Neural cell (in vitro differentiated cells): ENCODE results near the gene USP32. TPM values are rescaled to one million over a fixed set of nuclear protein-coding genes. Genes with fewer than 3 reads are reported as not detected.

Source experiments
- H2AFZ ChIP-seq: fragments of 200-600, 300-800 bp; sonication (generic), shearing (Covaris generic); 2 replicates; pipeline ENCODE4 v1.6.0; 2014; ENCODE audit warnings: low read depth, mild to moderate bottlenecking, antibody characterized with exemption, low read length, moderate library complexity
- H3F3A ChIP-seq: fragments of 200-600 bp; shearing (Covaris generic); 2 replicates; pipeline ENCODE4 v1.6.1; 2016; ENCODE audit warnings: mild to moderate bottlenecking, moderate library complexity, mixed read lengths, antibody characterized with exemption, low read length; ENCODE audit not compliant: insufficient read depth, poor library complexity, severe bottlenecking
- H3K27ac ChIP-seq: fragments of 200-600, 300-800 bp; sonication (generic), shearing (Covaris generic); 2 replicates; pipeline ENCODE4 v1.5.1; 2014; ENCODE audit warnings: mild to moderate bottlenecking, low read length, moderate library complexity
- H3K27me3 ChIP-seq: fragments of 300-800, 200-600 bp; sonication (generic), shearing (Covaris generic); 2 replicates; pipeline ENCODE4 v1.6.0; 2014; ENCODE audit warnings: mild to moderate bottlenecking, low read depth, low read length, moderate library complexity; ENCODE audit not compliant: insufficient read depth
- H3K36me3 ChIP-seq: fragments of 300-800, 200-600 bp; sonication (generic), shearing (Covaris generic); 2 replicates; pipeline ENCODE4 v1.5.1; 2014; ENCODE audit warnings: mild to moderate bottlenecking, antibody characterized with exemption, low read length, moderate library complexity; ENCODE audit not compliant: insufficient read depth
- H3K4me2 ChIP-seq: fragments of 300-800, 200-600 bp; sonication (generic), shearing (Covaris generic); 2 replicates; pipeline ENCODE4 v1.6.0; 2014; ENCODE audit warnings: mild to moderate bottlenecking, low read length
- H3K4me3 ChIP-seq: fragments of 300-800, 200-600 bp; sonication (generic), shearing (Covaris generic); 2 replicates; pipeline ENCODE4 v1.5.1; 2014; ENCODE audit warnings: mild to moderate bottlenecking, low read length, moderate library complexity
- H3K79me2 ChIP-seq: fragments of 200-600 bp; shearing (Covaris generic); replicated peaks from 2 replicates; pipeline ENCODE4 v1.6.0; 2014; ENCODE audit warnings: mild to moderate bottlenecking, low read length, moderate library complexity; ENCODE audit not compliant: insufficient read depth
- H3K9ac ChIP-seq: fragments of 300-800, 200-600 bp; sonication (generic), shearing (Covaris generic); 2 replicates; pipeline ENCODE4 v1.6.1; 2016; ENCODE audit warnings: mild to moderate bottlenecking, low read length, mixed read lengths
- H3K9me2 ChIP-seq: fragments of 200-600 bp; shearing (Covaris generic); 2 replicates; pipeline ENCODE4 v1.6.1; 2016; ENCODE audit warnings: mild to moderate bottlenecking, low read length, mixed read lengths; ENCODE audit not compliant: insufficient read depth
- H3K9me3 ChIP-seq: fragments of 200-600, 300-800 bp; sonication (generic), shearing (Covaris generic); 2 replicates; pipeline ENCODE4 v1.6.1; 2016; ENCODE audit warnings: mild to moderate bottlenecking, mixed run types, low read length, moderate library complexity, mixed read lengths
- H4K20me1 ChIP-seq: fragments of 200-600 bp; shearing (Covaris generic); 2 replicates; pipeline ENCODE4 v1.6.1; 2016; ENCODE audit warnings: mild to moderate bottlenecking, mixed run types; ENCODE audit not compliant: insufficient read depth
- CTCF ChIP-seq: fragments of 450-650 bp; IDR thresholded peaks from 2 replicates; pipeline ENCODE4 v1.5.1; 2014; ENCODE audit warnings: antibody characterized with exemption, mild to moderate bottlenecking, moderate library complexity; ENCODE audit not compliant: poor library complexity, severe bottlenecking
- EP300 ChIP-seq: fragments of 450-650 bp; conservative IDR thresholded peaks from 2 replicates; pipeline ENCODE4 v1.6.1; 2014; ENCODE audit warnings: antibody characterized with exemption, mild to moderate bottlenecking, moderate library complexity; ENCODE audit not compliant: poor library complexity, severe bottlenecking
- EZH2 ChIP-seq: fragments of 200-600, 300-800 bp; shearing (Covaris generic), sonication (generic); IDR thresholded peaks from 2 replicates; pipeline ENCODE4 v1.6.1; 2014; ENCODE audit warnings: antibody characterized with exemption, low read length, borderline replicate concordance, mild to moderate bottlenecking; ENCODE audit not compliant: insufficient read depth, poor library complexity, severe bottlenecking
- MXI1 ChIP-seq: fragments of 450-650 bp; conservative IDR thresholded peaks from 2 replicates; pipeline ENCODE4 v1.6.1; 2014; ENCODE audit warnings: antibody characterized with exemption, mild to moderate bottlenecking; ENCODE audit not compliant: poor library complexity, severe bottlenecking
- POLR2AphosphoS5 ChIP-seq: IDR thresholded peaks from 2 replicates; pipeline ENCODE4 v1.6.1; 2012
- RAD21 ChIP-seq: fragments of 450-650 bp; conservative IDR thresholded peaks from 2 replicates; pipeline ENCODE4 v1.6.1; 2014; ENCODE audit warnings: antibody characterized with exemption, mild to moderate bottlenecking, moderate library complexity
- REST ChIP-seq: IDR thresholded peaks from 2 replicates; pipeline ENCODE4 v1.6.1; 2012; ENCODE audit warnings: borderline replicate concordance
- SMC3 ChIP-seq: fragments of 450-650 bp; conservative IDR thresholded peaks from 2 replicates; pipeline ENCODE4 v1.6.1; 2014; ENCODE audit warnings: antibody characterized with exemption, mild to moderate bottlenecking, moderate library complexity; ENCODE audit not compliant: poor library complexity
- TAF1 ChIP-seq: IDR thresholded peaks from 2 replicates; pipeline ENCODE4 v1.6.1; 2012; ENCODE audit warnings: low read depth
- polyA plus RNA-seq: library from polyadenylated mRNA; depleted of rRNA; stranded (reverse); fragments of >200 nt; gene quantifications from 2 replicates; pipeline ENCODE4 v1.2.3, GENCODE V29; 2014

USP32 gene
- polyA plus RNA-seq, 1 donor from 2014 or later: 25.7 TPM

- Histone ChIP-seq H3K9ac (no peak overlapping the region), H3K27ac (no peak overlapping the region)
Observed at GRCh38 chr17:60169921-60170817, 221.8 kb downstream of the USP32 start.

More at GRCh38 chr17:60169921-60170817, 221.8 kb downstream of the USP32 start:
- Histone ChIP-seq H3K9me3 (no peaks in the 10 kb centered on the region), H3K36me3 (no peaks in the 10 kb centered on the region), H2AFZ (no peak overlapping the region), H4K20me1 (no peaks in the 10 kb centered on the region), H3K27me3 (no peaks in the 10 kb centered on the region), H3K4me3 (no peak overlapping the region), H3K9me2 (no peaks in the 10 kb centered on the region), H3K4me2 (no peak overlapping the region), H3K79me2 (no peaks in the 10 kb centered on the region), H3F3A (no peaks in the 10 kb centered on the region)
- TF ChIP-seq CTCF: no peak
- no peak for TF ChIP-seq REST
- no peak for TF ChIP-seq EZH2
- no peak for TF ChIP-seq RAD21
- TF ChIP-seq EP300: no peak
- no peak for TF ChIP-seq POLR2AphosphoS5
- no peak for TF ChIP-seq MXI1
- TF ChIP-seq SMC3: no peak
- no peak for TF ChIP-seq TAF1
